Measurements from ENCODE around the gene LETMD1.

Gene LETMD1

GRCh38 chr12:51025836-51026638 lies 22.1 kb upstream of the LETMD1 start, which contains the start of gene SLC11A2 (continued):
- TF ChIP-seq SALL2 (tag by site-specific recombination; IDR thresholded peaks at IDR 0.05; ENCODE audit: borderline replicate concordance) (no peak), ZNF76 (tag by site-specific recombination; IDR thresholded peaks at IDR 0.05; ENCODE audit: borderline replicate concordance, low read depth) (peak; percentile 67; the same call in 1 of the 2 replicates), ZNF2 (tag by site-specific recombination; IDR thresholded peaks at IDR 0.05) (peak; percentile 94), ZNF549 (tag by site-specific recombination; IDR thresholded peaks at IDR 0.05) (no peak), ZNF704 (tag by site-specific recombination; IDR thresholded peaks at IDR 0.05) (no peak), ZBTB44 (tag by site-specific recombination; IDR thresholded peaks at IDR 0.05) (peak; percentile 82), EGR2 (tag by site-specific recombination; IDR thresholded peaks at IDR 0.05; ENCODE audit: low read depth) (peak; percentile 93), ZSCAN4 (tag by site-specific recombination; IDR thresholded peaks at IDR 0.05) (peak; percentile 47), ZBTB8A (tag by site-specific recombination; IDR thresholded peaks at IDR 0.05) (peak; percentile 95), ZNF621 (tag by site-specific recombination; IDR thresholded peaks at IDR 0.05) (no peak), ZNF530 (tag by site-specific recombination; IDR thresholded peaks at IDR 0.05; ENCODE audit: low read depth) (no peak), ZNF664 (tag by site-specific recombination; IDR thresholded peaks at IDR 0.05) (no peak), ZNF670 (tag by site-specific recombination; IDR thresholded peaks at IDR 0.05; ENCODE audit: low read depth) (no peak), ZNF48 (tag by site-specific recombination; IDR thresholded peaks at IDR 0.05) (no peak), GFI1B (tag by site-specific recombination; IDR thresholded peaks at IDR 0.05) (0 out of 2 replicates have a peak, but pooled peaks have one; percentile 24), ZNF146 (tag by site-specific recombination; IDR thresholded peaks at IDR 0.05) (peak; percentile 53), ZNF311 (tag by site-specific recombination; IDR thresholded peaks at IDR 0.05; ENCODE audit: borderline replicate concordance) (no peak), OVOL3 (tag by site-specific recombination; IDR thresholded peaks at IDR 0.05) (peak; percentile 54; the same call in 1 of the 2 replicates), ZNF560 (tag by site-specific recombination; IDR thresholded peaks at IDR 0.05; ENCODE audit: borderline replicate concordance) (no peak), ZNF404 (tag by site-specific recombination; IDR thresholded peaks at IDR 0.05) (no peak), ZNF341 (tag by site-specific recombination; IDR thresholded peaks at IDR 0.05; ENCODE audit: low read depth) (peak; percentile 89), ZNF792 (tag by site-specific recombination; IDR thresholded peaks at IDR 0.05) (0 out of 2 replicates have a peak, but pooled peaks have one; percentile 28), ZNF433 (tag by site-specific recombination; IDR thresholded peaks at IDR 0.05; ENCODE audit: low read depth) (no peak), REST (tag by site-specific recombination; IDR thresholded peaks at IDR 0.05) (peak; percentile 10; the same call in 1 of the 2 replicates), ZNF362 (tag by site-specific recombination; IDR thresholded peaks at IDR 0.05) (no peak), ZFHX2 (tag by site-specific recombination; conservative IDR thresholded peaks at IDR 0.05) (peak; percentile 97), GLIS1 (tag by site-specific recombination; IDR thresholded peaks at IDR 0.05) (peak; percentile 92), ZNF529 (tag by site-specific recombination; IDR thresholded peaks at IDR 0.05; ENCODE audit: insufficient replicate concordance) (no peak)

Data from HEK293 (cell line).